Non-pigmented ciliary epithelial cell (primary cell): Measurements from ENCODE around the gene SYMPK.
"Not testable (repeated sequence)": the region's sequence is repeated elsewhere in the genome, so short reads cannot be mapped to it uniquely, and the experiment has no call there.

ENCODE experiments used
- DNase-seq: peaks from one replicate; pipeline ENCODE4 v3.0.0-alpha.2; 2010; ENCODE audit warnings: low read depth

The SYMPK gene

DNA sequence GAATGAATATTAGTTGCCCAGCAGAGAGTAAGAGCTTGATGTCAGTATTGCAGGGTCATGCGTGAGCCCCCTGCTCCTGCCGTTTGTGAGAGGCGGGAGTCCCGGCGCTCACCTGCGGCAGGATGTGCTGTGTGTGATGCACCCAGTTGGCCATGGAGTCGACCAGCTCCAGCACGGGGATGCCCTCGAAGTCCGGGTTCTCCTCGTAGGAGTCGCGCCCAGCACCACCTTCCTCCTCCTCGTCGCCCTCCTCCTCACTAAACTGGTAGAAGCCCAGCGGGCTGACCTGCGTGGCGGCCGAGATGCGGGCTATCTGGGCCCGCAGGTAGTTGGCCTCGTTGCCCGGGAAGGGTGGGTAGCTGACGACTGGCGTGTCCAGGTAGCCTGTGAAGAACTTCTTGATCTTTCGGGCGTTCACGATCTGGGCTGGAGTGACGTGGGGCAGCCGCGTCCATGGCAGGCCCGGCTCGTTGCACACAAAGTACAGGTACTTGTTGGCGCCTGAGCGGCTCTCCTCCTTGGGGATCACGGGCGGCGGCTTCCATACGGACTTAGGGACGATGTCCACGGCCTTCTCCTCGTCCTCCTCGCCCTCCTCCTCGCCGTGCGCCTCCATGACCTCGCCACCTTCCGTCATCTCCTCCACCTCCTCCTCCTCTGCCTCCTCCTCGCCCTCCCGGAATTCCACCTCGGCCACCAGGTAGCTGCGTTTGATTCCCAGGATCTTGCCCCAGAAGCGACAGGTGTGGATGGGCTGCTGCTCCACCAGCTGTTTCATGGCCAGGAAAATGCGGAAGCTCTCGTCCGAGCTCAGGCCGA is 58.6 kb downstream of the SYMPK start:
- DNase-seq = no peak

DNA sequence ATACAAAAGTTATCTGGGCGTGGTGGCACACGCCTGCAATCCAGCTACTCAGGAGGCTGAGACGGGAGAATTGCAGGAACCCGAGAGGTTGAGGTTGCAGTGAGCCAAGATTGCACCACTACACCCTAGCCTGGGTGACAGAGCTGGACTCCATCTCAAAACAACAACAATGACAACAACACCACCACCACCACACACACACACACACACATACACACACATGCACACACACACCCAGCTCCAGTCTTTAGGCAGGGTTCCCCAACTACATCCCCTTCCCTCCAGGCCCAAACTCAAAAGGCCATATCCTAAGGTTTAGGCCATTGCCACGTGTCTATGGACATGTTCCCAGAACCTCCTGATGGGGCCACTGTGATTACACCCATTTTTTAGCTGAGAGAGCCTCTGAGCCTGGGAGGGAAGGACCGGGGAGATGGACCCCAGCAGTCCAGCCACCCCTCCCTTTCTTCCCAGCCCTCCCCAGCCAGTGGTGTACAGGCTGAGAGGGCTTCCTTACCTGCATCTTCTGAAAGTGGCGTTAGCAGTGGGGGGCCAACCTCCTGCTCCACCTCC is 61.3 kb downstream of the SYMPK start:
- DNase-seq = no peak

DNA sequence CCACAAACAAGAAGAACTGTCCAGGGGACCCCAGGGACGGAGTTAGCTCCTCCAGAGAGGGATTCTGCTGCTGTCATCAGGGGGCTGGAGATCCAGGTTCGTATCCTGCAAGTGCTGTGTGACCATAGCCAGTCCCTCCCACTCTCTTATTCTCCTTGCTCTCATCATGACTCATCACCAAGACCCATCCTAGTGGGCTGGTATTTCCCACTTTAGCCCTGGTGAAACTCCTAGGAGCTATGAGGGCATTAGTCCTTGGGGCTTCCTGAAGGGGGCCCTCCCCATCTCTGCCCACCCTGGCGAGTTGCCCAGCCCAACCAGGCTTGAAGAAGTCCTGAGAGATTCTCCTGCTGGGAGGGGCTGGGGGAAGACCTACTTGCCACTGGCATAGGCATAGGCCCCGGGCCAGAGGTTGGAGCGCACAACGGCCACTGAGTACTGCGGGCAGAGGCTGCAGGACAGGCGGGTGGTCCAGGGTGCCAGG is 62.8 kb downstream of the SYMPK start:
- DNase-seq = no peak

DNA sequence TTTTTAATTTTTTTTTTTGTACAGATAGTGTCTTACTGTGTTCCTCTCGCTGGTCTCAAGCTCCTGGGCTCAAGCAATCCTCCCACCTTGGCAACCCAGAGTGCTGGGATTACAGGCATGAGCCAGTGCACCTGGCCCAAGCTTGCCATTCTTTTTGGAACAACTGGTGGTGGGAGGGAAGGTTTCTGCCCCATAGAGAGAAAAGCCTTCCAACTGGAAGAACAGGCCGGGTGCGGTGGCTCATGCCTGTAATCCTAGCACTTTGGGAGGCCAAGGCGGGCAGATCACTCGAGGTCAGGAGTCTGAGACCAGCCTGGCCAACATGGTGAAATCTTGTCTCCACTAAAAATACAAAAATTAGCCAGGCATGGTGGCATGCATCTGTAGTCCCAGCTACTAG is 63.4 kb downstream of the SYMPK start:
- DNase-seq = not testable (repeated sequence)

DNA sequence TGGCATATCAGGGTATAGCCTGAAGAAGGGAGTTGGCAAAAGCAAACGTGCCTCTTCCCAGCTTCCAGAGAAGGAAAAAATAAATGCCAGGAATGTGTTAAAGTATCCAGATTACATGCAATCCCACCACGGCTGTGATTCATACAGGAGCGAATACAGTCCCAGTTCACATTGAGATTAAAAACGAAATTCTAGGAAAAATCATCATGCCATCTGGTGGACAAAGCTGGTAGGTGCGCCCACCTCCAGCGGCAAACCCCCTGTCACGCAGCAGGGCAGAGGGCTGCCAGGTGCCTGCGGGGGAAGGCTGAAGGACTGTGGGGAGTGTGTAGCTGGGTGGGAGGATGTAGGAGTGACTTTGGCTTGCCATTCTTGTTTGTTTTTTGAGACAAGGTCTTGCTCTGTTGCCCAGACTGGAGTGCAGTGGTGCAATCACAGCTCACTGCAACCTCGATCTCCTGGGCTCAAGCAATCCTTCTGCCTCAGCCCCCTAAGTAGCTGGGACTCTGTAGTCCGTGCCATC is 63.9 kb downstream of the SYMPK start:
- peak; percentile 32 for DNase-seq

DNA sequence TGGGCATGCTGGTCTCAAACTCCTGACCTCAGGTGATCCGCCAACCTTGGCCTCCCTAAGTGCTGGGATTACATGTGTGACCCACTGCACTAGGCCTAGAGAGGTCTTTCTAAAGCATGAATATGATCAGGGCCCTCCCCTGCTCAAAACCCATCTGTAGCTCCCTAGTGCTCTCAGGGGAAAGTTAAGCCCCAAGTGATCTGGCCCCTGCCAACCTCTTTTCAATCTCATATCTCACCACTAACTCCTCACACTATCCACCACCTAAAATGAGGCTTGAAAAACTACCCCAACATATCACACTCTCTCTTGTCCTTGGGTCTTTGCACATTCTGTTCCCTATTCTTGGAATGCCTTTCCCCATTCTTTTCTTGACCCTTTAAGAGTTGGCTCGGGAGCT is 68.3 kb downstream of the SYMPK start:
- no peak for DNase-seq

DNA sequence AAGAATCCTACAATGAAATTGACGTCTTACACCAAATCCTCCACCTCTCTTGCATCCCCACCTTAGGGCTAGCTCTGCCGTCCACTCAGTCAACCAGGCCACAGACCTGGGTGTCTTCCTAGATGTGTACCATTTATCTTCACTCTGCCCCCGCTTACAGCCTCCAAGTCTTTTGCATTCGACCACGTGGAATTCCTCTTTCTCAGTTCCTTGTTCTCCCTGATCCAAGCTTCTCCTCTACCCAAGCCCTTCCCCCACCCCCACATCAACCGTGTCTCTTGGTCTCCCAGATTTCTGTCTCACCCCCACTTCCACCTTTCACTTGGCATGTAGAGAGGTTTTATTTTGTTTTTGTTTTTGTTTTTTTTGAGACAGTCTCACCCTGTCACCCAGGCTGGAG is 69.1 kb downstream of the SYMPK start:
- DNase-seq = no peak

DNA sequence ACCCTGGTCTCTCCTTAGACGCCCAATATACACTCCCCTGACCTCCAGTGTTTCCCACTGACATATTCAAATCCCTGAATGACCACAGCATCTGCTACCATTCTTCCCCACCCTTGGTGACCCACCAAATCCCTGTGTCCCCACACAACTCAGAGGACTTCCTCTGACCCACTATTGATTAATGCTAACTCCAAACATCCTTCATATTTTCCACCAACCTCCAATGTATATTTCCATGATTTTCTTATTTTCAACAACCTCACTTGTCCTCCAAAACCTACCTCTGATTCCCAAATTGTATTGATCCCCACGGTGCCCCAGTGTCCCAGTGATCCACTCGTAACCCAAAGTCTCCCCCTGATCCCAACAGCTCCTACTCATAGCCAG is 69.8 kb downstream of the SYMPK start:
- DNase-seq = no peak

DNA sequence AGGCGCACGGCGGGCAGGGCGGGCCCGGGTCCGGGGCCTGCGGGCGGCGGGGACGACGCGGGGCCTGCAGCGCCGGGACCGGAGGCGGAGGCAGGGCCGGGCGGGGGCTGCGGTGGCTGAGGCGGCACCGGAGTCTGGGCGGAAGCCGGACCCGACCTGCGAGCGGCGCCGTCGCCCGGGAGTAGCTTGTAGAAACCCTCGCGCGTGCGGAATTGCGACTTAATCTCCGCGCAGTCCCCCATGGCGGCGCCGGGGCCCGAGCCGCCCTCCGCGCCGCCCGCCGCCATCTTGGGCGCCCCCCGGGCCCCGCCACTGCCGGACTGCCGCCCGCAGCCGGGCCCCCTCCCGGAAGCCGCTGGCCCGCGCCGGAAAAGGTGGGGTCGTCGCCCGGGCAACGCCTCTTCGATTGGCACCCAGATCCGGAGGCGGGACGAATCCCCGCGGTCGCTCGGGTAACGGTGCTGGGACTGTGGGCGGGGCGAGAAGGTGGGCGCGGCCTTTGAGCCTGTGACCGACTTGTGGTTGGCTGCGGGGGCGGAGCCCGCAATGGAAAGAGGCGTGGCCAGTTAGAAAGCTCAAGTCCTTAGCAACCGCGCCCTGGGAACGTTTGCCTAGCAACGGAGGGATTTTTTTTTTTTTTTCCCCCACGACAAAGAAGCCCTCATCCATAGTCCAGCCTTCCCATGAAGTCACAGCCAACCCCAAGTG is 70.3 kb downstream of the SYMPK start, which contains the start of gene DMWD:
TSS of gene DMWD (minus strand) at position 376 of the 708 bp plus-strand sequence. CDS start at position 287, 89 bp downstream.
- peak; percentile 93 for DNase-seq

DNA sequence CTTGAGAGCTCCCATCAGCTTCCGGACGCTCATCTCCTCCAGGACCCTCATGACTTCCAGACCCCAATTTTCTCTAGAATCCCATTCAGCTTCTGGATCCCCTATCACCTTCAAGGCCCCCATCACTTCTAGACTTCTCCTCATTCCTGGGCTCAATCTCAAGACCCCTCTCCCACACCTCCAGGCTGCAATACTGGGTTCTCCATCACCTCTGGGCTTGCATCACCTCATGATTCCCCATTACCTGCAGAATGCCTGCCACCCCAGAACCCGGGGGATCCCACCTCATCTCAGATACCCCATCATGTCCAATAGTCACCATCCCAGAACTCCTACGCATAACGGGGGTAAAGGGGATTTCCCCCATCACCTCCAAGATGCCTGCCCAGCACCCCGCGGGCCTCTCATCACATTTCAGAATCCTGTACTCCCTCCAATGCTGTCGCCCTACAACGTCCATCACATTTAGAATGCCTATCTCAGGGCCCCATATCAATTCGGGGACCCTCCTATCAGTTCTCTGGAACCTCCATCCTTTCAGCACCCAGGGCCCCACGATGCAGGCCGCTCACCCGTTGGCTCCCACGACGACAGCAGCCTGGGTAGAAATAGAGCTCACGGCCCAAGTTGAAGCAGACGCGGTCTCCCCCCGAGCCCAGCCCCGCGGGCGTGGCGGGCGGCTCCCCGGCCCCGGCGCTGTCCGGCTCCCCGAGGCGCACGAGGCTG is 71.0 kb downstream of the SYMPK start:
- DNase-seq = no peak

DNA sequence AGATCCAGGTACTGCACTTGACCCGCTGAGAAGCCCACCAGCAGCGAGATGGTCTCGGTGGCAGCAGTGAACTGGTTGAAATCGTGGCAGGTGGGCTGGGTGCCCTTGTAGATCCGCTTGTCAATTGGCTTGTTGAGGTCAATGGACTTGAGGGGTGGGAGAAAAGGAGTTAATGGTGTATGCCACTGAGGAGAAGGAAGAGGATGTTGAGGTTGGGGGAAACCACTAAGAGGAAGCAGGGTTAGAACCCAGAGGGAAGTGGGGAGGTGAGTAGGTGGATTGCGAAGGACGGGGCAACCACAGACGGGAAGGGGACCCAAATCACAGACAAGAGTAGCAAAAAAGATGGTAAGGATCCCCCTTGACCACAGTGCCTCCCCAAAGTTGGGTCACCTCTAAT is 72.0 kb downstream of the SYMPK start:
- DNase-seq = no peak

DNA sequence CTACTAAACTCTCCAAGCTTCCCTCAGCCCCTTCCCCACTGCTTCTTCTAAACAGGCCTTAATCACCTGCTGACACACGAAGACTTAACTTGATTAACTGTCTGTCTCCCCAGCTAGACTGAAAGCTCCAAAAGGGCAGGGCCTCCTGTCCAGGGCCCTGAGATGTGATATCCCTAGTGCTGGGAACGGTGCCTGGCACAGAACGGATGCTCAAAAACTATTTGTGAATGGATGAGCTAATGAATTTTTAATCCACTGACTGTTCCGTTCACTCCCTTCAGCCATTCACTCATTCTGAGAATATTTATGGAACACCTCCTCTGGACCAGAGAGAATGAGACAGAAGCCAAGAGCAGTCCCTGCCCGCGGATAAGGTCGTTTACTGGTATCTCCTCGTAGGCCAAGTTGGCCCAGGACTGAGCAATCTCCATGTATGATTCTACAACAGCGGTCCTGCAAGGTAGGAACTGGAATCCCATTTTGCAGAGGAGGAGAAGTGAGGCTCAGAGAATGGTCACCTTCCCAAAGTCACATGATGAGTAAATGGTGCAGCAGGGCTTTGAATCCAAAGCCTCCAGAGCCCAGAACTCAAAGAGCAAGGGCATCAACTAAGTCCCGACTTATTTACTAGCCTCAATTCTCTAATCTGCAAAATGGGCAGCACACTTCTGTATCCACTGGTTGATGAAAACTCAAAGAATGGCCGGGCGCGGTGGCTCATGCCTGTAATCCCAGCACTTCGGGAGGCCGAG is 73.7 kb downstream of the SYMPK start:
- DNase-seq = no peak

DNA sequence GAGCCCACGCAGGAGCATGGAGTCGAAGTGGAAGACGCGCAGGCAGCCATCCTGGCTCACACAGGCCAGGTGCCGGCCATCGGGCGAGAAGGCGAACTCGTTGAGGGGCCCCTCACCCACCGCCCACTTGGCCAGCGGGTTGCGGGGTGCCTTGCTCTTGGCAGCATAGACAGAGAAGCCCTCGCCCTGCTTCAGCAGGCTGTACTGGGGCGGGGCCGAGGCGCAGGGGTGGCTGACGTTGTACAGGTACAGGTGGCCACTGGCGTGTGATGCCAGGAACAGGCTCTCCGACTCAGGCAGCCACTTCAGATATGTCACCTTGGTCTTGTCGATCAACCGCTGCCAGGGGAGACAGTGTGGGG is 76.4 kb downstream of the SYMPK start:
- no peak for DNase-seq

DNA sequence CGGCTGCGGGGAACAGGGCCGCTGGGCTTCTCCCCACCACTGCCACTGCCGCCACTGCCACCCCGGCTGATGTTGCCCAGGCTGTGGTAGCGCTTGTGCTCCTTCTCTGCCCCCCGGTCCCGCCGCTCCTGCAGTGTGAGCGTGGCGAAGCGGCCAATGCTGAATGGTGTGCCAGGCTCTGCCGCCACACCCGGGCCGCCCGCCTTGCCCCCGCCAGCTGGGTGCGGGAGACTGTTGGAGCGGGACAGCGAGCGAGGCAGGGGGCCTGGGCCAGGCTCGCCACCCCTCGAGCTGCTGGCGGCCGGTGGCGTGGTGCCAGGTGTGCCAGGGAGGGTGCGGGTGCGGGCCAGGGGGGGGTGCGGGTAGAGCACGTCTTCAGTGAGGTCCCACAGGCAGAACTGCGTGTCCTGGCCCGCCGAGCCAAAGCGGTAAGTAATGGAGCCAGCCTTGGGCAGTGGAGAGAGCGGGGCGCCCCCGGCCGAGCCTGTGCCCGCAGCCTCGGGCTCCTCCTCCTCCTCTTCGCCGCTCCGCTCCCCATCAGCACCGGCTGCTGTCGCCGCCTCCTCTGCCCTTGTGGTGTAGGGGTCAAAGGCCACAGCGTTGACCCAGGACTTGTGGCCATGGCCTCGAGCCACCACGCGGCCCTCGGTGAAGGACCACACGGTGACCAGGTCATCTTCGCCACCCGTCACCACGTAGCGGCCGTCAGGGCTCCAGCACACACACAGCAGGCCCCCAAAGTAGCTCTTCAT is 77.0 kb downstream of the SYMPK start:
- no peak for DNase-seq

DNA sequence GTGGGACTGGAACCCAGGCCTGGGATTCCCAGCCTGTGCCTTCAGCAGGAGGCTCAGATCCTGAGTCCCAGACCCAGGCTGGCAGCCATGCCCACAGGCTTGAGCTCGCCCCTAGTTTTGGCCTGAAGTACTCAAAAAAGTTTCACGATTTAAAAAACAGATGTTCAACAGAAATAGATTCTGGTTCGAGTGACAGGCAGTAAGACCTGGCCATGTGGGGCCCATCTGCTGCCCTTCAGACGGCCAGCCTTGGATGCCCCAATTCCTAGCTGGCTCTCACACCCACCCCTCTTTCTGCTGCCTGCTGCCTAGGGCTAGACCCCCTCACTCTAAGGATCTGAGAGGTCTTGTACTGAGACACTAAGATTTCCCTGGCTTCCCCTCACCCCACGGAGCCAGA is 77.8 kb downstream of the SYMPK start:
- no peak for DNase-seq

DNA sequence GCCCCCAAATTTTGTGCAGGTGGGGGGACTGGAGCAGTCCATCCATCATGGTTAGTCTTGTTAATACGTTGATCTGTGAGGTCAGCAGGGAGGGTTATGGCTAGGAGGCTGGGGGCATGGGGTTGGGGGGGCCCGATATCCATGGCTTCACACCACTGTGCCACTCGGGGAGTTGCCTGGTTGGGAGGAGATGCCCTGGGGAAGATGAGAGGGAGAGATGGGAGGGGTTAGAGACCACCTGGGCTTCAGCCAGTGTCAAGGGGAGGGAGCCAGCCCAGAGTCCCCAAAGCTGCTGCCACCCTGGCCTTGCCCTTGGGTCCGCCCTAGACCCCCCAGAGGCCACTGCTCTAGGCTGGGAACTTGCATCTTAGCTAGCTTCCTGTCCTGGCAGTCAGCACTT is 78.9 kb downstream of the SYMPK start:
- DNase-seq = no peak

DNA sequence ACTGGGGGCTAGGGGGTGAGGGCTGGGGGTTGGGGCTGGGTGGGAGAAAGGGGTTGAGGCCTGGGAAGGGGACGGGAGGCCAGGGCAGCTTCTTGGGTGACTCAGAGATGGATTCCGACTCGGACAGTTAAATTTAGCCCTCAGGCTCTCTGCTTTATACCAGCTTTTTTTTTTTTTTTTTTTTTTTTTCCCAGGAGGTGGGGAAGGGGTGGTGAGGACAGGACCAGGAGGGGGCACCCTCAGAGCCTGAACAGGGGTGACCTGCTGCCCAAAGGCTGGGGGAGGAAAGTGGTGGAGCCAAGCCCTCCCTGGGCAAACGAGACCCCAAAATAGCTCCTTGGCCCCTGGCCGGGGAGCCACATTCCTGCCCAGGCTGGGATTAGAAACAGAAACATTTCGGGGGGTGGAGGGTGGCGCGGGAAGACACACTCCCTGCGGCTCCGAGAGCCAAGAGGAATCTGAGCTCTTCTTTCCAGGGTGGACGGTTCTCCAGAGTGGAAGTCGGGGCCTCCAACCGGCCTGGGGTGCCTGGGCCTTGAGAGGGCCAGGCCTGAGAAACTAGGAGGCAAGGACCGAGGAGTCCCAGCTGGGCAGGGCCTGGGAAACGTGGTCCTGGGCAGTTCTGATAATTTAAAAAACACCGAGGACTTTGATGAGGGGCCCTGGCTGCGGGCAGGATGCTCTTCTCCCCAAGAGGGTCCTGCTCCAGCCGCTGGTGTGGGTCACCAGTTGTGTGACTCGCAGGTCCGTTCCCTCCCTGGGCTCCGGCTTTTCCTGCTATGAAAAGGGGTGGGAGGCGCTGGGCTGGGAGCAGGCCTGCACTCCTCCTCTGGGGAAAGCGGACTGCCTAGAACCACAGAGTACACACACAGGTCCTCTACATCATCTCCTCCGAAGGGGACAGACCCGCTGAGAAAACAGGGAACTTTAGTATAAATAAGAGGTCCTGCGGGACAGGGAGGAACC is 79.8 kb downstream of the SYMPK start:
- DNase-seq = no peak

DNA sequence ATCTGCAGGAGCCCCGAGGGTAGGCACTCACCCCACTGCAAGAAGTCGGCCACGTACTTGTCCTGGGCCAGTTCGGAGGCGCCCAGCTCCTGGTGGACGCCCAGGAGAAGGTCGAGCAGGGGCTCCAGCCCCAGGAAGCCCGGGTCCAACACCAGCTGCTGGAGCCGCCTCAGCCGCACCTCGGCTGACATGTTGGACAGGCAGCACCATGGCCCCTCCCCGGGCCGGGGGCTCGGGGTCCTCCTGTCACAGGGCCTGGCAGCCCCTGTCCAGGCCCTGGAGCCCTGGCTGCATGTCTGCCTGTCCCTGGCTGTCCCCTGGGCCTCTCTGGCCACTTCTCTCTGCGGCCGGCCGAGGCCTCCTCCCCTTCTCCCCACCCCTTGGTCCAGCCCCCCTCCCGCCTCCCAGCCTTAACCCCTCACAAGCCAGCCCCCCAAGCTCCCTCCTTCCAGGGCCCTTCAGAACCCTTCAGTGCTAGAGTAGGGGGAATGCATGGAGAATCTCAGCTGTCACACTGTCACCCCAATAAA is 80.7 kb downstream of the SYMPK start, which contains the start of gene DMPK:
TSS of gene DMPK (minus strand) at position 329 of the 530 bp plus-strand sequence. CDS start at position 191, 138 bp downstream.
- DNase-seq = no peak
